ENCODE data around the gene ZNF804A.
"Not testable (repeated sequence)": the region's sequence is repeated elsewhere in the genome, so short reads cannot be mapped to it uniquely, and the experiment has no call there.

ZNF804A gene

GRCh38 chr2:184834699-184835397 is 236.5 kb downstream of the ZNF804A start:
- DNase-seq, result peak; percentile 23

- DNase-seq, result no peak
Observed at GRCh38 chr2:184835398-184835715, 237.0 kb downstream of the ZNF804A start.

- no peak for DNase-seq
Observed at GRCh38 chr2:184847331-184847730, 249.0 kb downstream of the ZNF804A start.

GRCh38 chr2:184849516-184849915 is 251.2 kb downstream of the ZNF804A start:
- DNase-seq, result peak; percentile 63

GRCh38 chr2:184851576-184851975 is 253.2 kb downstream of the ZNF804A start:
- DNase-seq, result no peak

GRCh38 chr2:184859187-184859586 is 260.9 kb downstream of the ZNF804A start:
- DNase-seq, result no peak

GRCh38 chr2:184860744-184861143 is 262.4 kb downstream of the ZNF804A start:
- DNase-seq, result no peak

- no peak for DNase-seq
Observed at GRCh38 chr2:184875212-184875611, 276.9 kb downstream of the ZNF804A start.

GRCh38 chr2:184875911-184876310 is 277.6 kb downstream of the ZNF804A start:
- DNase-seq, result peak; percentile 20

- no peak for DNase-seq
Observed at GRCh38 chr2:184877909-184878308, 279.6 kb downstream of the ZNF804A start.

GRCh38 chr2:184879671-184880070 is 281.3 kb downstream of the ZNF804A start:
- DNase-seq, result peak; percentile 53

- DNase-seq, result not testable (repeated sequence)
Observed at GRCh38 chr2:184886585-184886984, 288.3 kb downstream of the ZNF804A start.

- no peak for DNase-seq
Observed at GRCh38 chr2:184890311-184890710, 292.0 kb downstream of the ZNF804A start.

- DNase-seq, result no peak
Observed at GRCh38 chr2:184904991-184905390, 306.7 kb downstream of the ZNF804A start.

GRCh38 chr2:184906160-184906559 is 307.8 kb downstream of the ZNF804A start:
- no peak for DNase-seq

- DNase-seq, result peak; percentile 58
Observed at GRCh38 chr2:184906709-184907108, 308.4 kb downstream of the ZNF804A start.

- no peak for DNase-seq
Observed at GRCh38 chr2:184908966-184909365, 310.6 kb downstream of the ZNF804A start.

GRCh38 chr2:184920451-184920965 is 322.2 kb downstream of the ZNF804A start:
- no peak for DNase-seq

- no peak for DNase-seq
Observed at GRCh38 chr2:184921676-184922075, 323.3 kb downstream of the ZNF804A start.

GRCh38 chr2:184923751-184924150 is 325.4 kb downstream of the ZNF804A start:
- DNase-seq, result peak; percentile 28

GRCh38 chr2:184927040-184927439 is 328.7 kb downstream of the ZNF804A start:
- DNase-seq, result no peak

- DNase-seq, result peak; percentile 16
Observed at GRCh38 chr2:184936761-184937160, 338.4 kb downstream of the ZNF804A start.

GRCh38 chr2:184938221-184938985 is 340.1 kb downstream of the ZNF804A start:
- DNase-seq, result peak; percentile 32

GRCh38 chr2:184945326-184945725 is 347.0 kb downstream of the ZNF804A start:
- no peak for DNase-seq
